Measurements from ENCODE around the gene NOX4.
"Not testable (repeated sequence)": the region's sequence is repeated elsewhere in the genome, so short reads cannot be mapped to it uniquely, and the experiment has no call there.

Gene NOX4

GRCh38 chr11:89378986-89379385 lies 112.2 kb downstream of the NOX4 start:
- not testable (repeated sequence) for DNase-seq

GRCh38 chr11:89369356-89369755 lies 121.8 kb downstream of the NOX4 start:
- DNase-seq = not testable (repeated sequence)

- not testable (repeated sequence) for DNase-seq
Measured at GRCh38 chr11:89364856-89365255, 126.3 kb downstream of the NOX4 start.

- no peak for DNase-seq
Measured at GRCh38 chr11:89361734-89362133, 129.4 kb downstream of the NOX4 start.

GRCh38 chr11:89359208-89359607 lies 132.0 kb downstream of the NOX4 start:
- DNase-seq = not testable (repeated sequence)

GRCh38 chr11:89358761-89359160 lies 132.4 kb downstream of the NOX4 start:
- DNase-seq = no peak

GRCh38 chr11:89355646-89356045 lies 135.5 kb downstream of the NOX4 start:
- no peak for DNase-seq

GRCh38 chr11:89354513-89354912 lies 136.7 kb downstream of the NOX4 start:
- not testable (repeated sequence) for DNase-seq

- no peak for DNase-seq
Measured at GRCh38 chr11:89347071-89347470, 144.1 kb downstream of the NOX4 start.

GRCh38 chr11:89346601-89347000 lies 144.6 kb downstream of the NOX4 start:
- no peak for DNase-seq

- not testable (repeated sequence) for DNase-seq
Measured at GRCh38 chr11:89342880-89343572, 148.1 kb downstream of the NOX4 start.

- DNase-seq = not testable (repeated sequence)
Measured at GRCh38 chr11:89340450-89340849, 150.7 kb downstream of the NOX4 start.

GRCh38 chr11:89338073-89338472 lies 153.1 kb downstream of the NOX4 start:
- not testable (repeated sequence) for DNase-seq

GRCh38 chr11:89337100-89337650 lies 154.0 kb downstream of the NOX4 start:
- not testable (repeated sequence) for DNase-seq

- not testable (repeated sequence) for DNase-seq
Measured at GRCh38 chr11:89333704-89334103, 157.5 kb downstream of the NOX4 start.

GRCh38 chr11:89331940-89332339 lies 159.2 kb downstream of the NOX4 start:
- not testable (repeated sequence) for DNase-seq

GRCh38 chr11:89327885-89328284 lies 163.3 kb downstream of the NOX4 start:
- DNase-seq = no peak

GRCh38 chr11:89321401-89321800 lies 169.8 kb downstream of the NOX4 start:
- DNase-seq = no peak

- DNase-seq = not testable (repeated sequence)
Measured at GRCh38 chr11:89310607-89311006, 180.6 kb downstream of the NOX4 start.

GRCh38 chr11:89309321-89309985 lies 181.7 kb downstream of the NOX4 start:
- DNase-seq = not testable (repeated sequence)

- not testable (repeated sequence) for DNase-seq
Measured at GRCh38 chr11:89308272-89308671, 182.9 kb downstream of the NOX4 start.

GRCh38 chr11:89303029-89303428 lies 188.1 kb downstream of the NOX4 start:
- not testable (repeated sequence) for DNase-seq

- not testable (repeated sequence) for DNase-seq
Measured at GRCh38 chr11:89295023-89295422, 196.2 kb downstream of the NOX4 start.
